Fibroblast of villous mesenchyme (primary cell): ENCODE data around the gene GLG1. TPM values are rescaled to one million over a fixed set of nuclear protein-coding genes. Genes with fewer than 3 reads are reported as not detected.

Source experiments
- DNase-seq: peaks from one replicate; pipeline ENCODE4 v3.0.0-alpha.2; 2010; ENCODE audit warnings: low read depth
- H3K4me3 ChIP-seq: 2 replicates; pipeline ENCODE4 v1.5.1; 2011; ENCODE audit warnings: low read depth, mild to moderate bottlenecking, low read length
- total RNA-seq: library from RNA; depleted of rRNA; stranded (reverse); fragments of >200 nt; gene quantifications from 2 replicates; pipeline ENCODE4 v1.2.3, GENCODE V29; 2012
- TF ChIP-seq, protein P1 (sequence below): IDR thresholded peaks from 2 replicates; pipeline ENCODE4 v1.5.1; 2012; ENCODE audit warnings: low read depth, mild to moderate bottlenecking, low read length; ENCODE audit not compliant: insufficient read depth

The GLG1 gene
- total RNA-seq, 1 donor = 158 TPM

DNA sequence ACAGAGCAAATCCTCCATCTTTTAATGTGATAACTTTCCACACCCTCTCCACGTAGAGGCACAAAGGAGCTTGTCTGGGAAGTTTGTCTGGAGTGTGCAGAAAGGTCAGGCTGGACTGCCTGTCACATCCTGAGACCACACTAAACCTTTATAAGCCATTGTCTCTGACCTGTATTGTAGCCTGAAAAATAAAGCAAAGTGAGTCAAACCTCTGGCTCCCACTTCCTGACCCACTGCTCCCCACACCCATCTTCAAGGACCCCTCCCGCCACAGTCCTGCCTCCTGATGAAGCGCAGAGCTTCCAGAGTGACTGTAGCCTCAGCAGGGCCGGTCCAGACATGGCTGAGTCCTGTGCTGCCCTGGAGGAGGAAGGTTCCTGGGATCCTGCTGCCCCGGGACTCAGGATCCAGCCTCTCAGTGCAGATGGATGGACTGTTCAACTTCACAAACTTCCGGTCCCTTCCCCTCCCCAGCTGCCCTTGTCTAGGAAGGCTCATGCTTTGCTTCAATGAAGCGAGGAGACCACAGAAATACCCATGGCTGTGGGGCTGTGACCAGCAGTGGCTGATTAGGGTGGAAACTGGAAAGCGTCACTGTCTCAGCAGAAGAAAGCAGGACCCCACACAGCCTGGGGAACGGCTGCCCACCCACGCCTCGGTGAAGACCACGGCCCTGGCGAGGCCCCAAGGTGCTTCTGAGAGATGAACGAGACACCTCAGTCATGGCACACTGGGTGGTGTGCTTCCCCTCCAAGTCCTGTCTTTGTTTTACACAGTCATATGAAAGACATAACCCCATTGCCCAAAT, 154.8 kb downstream of the GLG1 start:
- TF ChIP-seq, protein P1, sequence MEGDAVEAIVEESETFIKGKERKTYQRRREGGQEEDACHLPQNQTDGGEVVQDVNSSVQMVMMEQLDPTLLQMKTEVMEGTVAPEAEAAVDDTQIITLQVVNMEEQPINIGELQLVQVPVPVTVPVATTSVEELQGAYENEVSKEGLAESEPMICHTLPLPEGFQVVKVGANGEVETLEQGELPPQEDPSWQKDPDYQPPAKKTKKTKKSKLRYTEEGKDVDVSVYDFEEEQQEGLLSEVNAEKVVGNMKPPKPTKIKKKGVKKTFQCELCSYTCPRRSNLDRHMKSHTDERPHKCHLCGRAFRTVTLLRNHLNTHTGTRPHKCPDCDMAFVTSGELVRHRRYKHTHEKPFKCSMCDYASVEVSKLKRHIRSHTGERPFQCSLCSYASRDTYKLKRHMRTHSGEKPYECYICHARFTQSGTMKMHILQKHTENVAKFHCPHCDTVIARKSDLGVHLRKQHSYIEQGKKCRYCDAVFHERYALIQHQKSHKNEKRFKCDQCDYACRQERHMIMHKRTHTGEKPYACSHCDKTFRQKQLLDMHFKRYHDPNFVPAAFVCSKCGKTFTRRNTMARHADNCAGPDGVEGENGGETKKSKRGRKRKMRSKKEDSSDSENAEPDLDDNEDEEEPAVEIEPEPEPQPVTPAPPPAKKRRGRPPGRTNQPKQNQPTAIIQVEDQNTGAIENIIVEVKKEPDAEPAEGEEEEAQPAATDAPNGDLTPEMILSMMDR = no peak
- no peak for DNase-seq
- H3K4me3 ChIP-seq = no peak overlapping the region

GRCh38 chr16:74450967-74451760, 155.8 kb downstream of the GLG1 start:
- no peak for DNase-seq
- TF ChIP-seq, protein P1 = no peak
- H3K4me3 ChIP-seq = no peak overlapping the region

DNA sequence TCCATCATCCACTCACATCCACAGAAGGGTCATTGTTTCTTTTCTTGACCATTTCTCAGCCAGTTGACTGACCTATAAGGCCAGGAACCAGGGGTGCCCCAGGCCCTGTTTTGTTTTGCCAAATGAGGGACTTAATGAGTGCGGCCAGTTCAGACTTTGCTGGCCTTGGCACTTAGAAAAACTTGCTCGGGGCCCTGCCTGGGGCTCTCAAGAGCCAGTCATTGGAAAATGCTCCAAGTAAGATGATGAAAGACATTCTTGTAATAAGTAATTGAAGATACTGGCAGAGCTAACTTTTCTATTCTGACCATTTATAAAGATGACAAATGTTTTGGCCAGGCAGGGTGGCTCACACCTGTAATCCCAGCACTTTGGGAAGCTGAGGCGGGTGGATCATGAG, 156.7 kb downstream of the GLG1 start:
- TF ChIP-seq, protein P1 = no peak
- no peak overlapping the region for H3K4me3 ChIP-seq
- no peak for DNase-seq

DNA sequence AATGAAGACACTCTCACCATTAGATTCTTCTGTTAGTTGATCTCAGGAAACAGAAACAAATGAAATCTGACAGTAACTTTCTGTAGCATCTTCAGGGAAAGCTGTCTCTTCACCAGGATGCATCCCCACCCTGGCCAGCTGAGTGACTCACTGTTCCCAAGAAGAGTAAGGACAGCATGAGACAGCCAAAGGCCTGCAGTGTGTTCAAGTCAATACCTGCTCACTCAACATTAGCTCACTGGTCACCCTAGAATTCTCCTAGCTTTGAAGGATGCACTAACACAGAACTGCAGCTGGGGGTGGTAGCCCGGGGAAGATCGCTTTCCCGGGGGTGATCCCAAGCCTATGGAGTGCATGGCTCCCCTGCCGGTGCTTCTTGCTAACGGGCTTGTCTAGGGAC, 157.4 kb downstream of the GLG1 start:
- TF ChIP-seq, protein P1 = peak; percentile 18
- no peak for DNase-seq
- no peak overlapping the region for H3K4me3 ChIP-seq

- peak; percentile 97 for DNase-seq
- no peak overlapping the region for H3K4me3 ChIP-seq
- TF ChIP-seq, protein P1 = no peak
Measured at GRCh38 chr16:74448990-74449389, 157.9 kb downstream of the GLG1 start.

DNA sequence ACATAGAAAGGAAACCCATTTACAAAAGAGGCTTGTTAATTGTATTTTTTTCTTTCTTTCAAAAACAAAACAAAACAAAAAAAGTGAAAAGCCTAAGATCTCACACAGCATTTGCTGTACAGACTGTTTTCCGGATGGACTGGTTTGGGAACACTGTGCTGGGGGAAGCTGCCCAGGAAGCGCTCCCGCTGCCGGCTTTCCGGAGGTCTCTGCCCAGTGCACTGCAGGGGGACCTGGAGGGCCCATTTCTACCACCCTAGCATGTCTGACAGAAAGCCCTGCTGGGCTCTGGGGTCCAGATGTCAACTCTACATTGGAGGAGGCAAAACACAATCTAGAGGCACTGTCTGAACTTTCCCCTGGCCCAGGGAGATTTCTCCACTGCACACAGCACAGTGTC, 159.3 kb downstream of the GLG1 start:
- H3K4me3 ChIP-seq = no peak overlapping the region
- TF ChIP-seq, protein P1 = no peak
- DNase-seq = no peak
